Body of pancreas (tissue), 4 donors: ENCODE measurements around the gene AATF. TPM values are rescaled to one million over a fixed set of nuclear protein-coding genes. Genes with fewer than 3 reads are reported as not detected.

Source experiments
- ATAC-seq: fragments of 150-250 bp; one replicate; pipeline ENCODE4 v1.9.1; 2016
- DNase-seq, 4 donors: peaks; one replicate each; pipeline ENCODE4 v3.0.0-alpha.2; 2019
- H3K27ac ChIP-seq, 4 donors: fragments of 200-600 bp; sonication (generic); 1 replicate in 3 of 4; 2 replicates in 1 of 4; pipeline versions ENCODE4 v1.5.1 to v1.6.1; 2016 to 2019; ENCODE audit warnings: mild to moderate bottlenecking in 1 of 4, mixed read lengths in 1 of 4, moderate library complexity in 1 of 4
- H3K27me3 ChIP-seq, 2 donors: fragments of 200-600 bp; sonication (generic); one replicate each; pipeline ENCODE4 v1.6.0; 2016; ENCODE audit warnings: mild to moderate bottlenecking in 1 of 2
- H3K36me3 ChIP-seq, 2 donors: fragments of 200-600 bp; sonication (generic); replicated peaks in 1 of 2; 2 replicates each; pipeline ENCODE4 v1.5.1; 2016; ENCODE audit warnings: low read depth in 2 of 2; ENCODE audit not compliant: insufficient read depth in 1 of 2
- H3K4me1 ChIP-seq: fragments of 200-600 bp; sonication (generic); one replicate; pipeline ENCODE4 v1.6.0; 2016
- H3K4me3 ChIP-seq, 2 donors: fragments of 200-600 bp; sonication (generic); 1 replicate in 1 of 2; 2 replicates in 1 of 2; pipeline ENCODE4 v1.5.1; 2016 to 2019
- H3K9me3 ChIP-seq, 3 donors: fragments of 200-600 bp; sonication (generic); 1 replicate in 2 of 3; 2 replicates in 1 of 3; pipeline ENCODE4 v1.5.1; 2016
- POLR2A ChIP-seq, 3 donors: fragments of 450-650 bp; IDR thresholded peaks; one replicate each; pipeline ENCODE4 v1.6.1; 2016; ENCODE audit warnings: antibody characterized with exemption in 3 of 3, mild to moderate bottlenecking in 2 of 3
- WGBS, 2 donors: methylation state at CpG; one replicate each; pipeline ENCODE4 v1.1.5; 2017; 5-methylcytosine and 5-hydroxymethylcytosine counted together
- intact Hi-C: fragments of 100-400 bp; cut with DNase I; formaldehyde crosslinking; loops from one replicate; pipeline ENCODE4 v1.15.1; 2023
- total RNA-seq, 2 donors: library from RNA; depleted of rRNA; stranded (reverse); fragments of >200 nt; gene quantifications; one replicate each; pipeline ENCODE4 v1.1.0, GENCODE V29; 2016
- TF ChIP-seq, protein P1 (sequence below), 7 experiments: fragments of 450-650 bp in 4 of 7; fragments of 200-600 bp in 3 of 7; sonication (generic) in 3 of 7; IDR thresholded peaks; one replicate each; pipeline ENCODE4 v1.5.1; 2016 to 2019; ENCODE audit warnings: antibody characterized with exemption in 7 of 7

AATF gene
- total RNA-seq, 2 donors from 2014 or later = 16.5 to 28.3 TPM

GRCh38 chr17:36937959-36938565 is 10.7 kb upstream of the AATF start:
- H3K27ac ChIP-seq = no peak overlapping the region
- TF ChIP-seq, protein P1, sequence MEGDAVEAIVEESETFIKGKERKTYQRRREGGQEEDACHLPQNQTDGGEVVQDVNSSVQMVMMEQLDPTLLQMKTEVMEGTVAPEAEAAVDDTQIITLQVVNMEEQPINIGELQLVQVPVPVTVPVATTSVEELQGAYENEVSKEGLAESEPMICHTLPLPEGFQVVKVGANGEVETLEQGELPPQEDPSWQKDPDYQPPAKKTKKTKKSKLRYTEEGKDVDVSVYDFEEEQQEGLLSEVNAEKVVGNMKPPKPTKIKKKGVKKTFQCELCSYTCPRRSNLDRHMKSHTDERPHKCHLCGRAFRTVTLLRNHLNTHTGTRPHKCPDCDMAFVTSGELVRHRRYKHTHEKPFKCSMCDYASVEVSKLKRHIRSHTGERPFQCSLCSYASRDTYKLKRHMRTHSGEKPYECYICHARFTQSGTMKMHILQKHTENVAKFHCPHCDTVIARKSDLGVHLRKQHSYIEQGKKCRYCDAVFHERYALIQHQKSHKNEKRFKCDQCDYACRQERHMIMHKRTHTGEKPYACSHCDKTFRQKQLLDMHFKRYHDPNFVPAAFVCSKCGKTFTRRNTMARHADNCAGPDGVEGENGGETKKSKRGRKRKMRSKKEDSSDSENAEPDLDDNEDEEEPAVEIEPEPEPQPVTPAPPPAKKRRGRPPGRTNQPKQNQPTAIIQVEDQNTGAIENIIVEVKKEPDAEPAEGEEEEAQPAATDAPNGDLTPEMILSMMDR (IDR thresholded peaks at IDR 0.05) = peak in 1 of 7 experiments; percentile 6
- no peak for TF ChIP-seq POLR2A (IDR thresholded peaks at IDR 0.05)
- H3K36me3 ChIP-seq = no peaks in the 10 kb centered on the region
- ATAC-seq = peak; percentile 33
- H3K4me3 ChIP-seq = no peak overlapping the region
- WGBS, 2 donors = 3 to 10% methylated on average over 14 to 36 of the region's 36 CpGs
- no peaks in the 10 kb centered on the region for H3K9me3 ChIP-seq
- peaks cover 79% of the 10 kb centered on the region for H3K4me1 ChIP-seq
- H3K27me3 ChIP-seq = peaks cover 19 to 95% of the 10 kb centered on the region in 2 donors
- peak in 1 of 4 donors; percentile 36 for DNase-seq
- intact Hi-C loops = no loop called here

- no peak overlapping the region for H3K4me3 ChIP-seq
Observed at GRCh38 chr17:36938566-36939051, 10.1 kb upstream of the AATF start.

GRCh38 chr17:36939052-36939801 is 9.5 kb upstream of the AATF start:
- H3K4me1 ChIP-seq = peaks cover 71% of the 10 kb centered on the region
- peaks cover 15 to 96% of the 10 kb centered on the region in 2 donors for H3K27me3 ChIP-seq
- ATAC-seq (no peak), DNase-seq (no peak)
- intact Hi-C loops = no loop called here
- H3K4me3 ChIP-seq = no peak overlapping the region
- 9 to 11% methylated on average over 27 to 43 of the region's 43 CpGs for WGBS, 2 donors
- H3K36me3 ChIP-seq = no peaks in the 10 kb centered on the region
- H3K27ac ChIP-seq = no peak overlapping the region
- H3K9me3 ChIP-seq = no peaks in the 10 kb centered on the region
- no peak for TF ChIP-seq POLR2A (IDR thresholded peaks at IDR 0.05)
- TF ChIP-seq, protein P1 (IDR thresholded peaks at IDR 0.05) = no peak

More at GRCh38 chr17:36938566-36939051, 10.1 kb upstream of the AATF start:
- ATAC-seq (no peak), DNase-seq (no peak)
- intact Hi-C loops = no loop called here
- peaks cover 19 to 95% of the 10 kb centered on the region in 2 donors for H3K27me3 ChIP-seq
- no peak overlapping the region for H3K27ac ChIP-seq
- 3 to 20% methylated on average over 2 to 25 of the region's 25 CpGs for WGBS, 2 donors
- no peak for TF ChIP-seq POLR2A (IDR thresholded peaks at IDR 0.05)
- TF ChIP-seq, protein P1 (IDR thresholded peaks at IDR 0.05) = no peak
- no peaks in the 10 kb centered on the region for H3K36me3 ChIP-seq
- peaks cover 78% of the 10 kb centered on the region for H3K4me1 ChIP-seq
- H3K9me3 ChIP-seq = no peaks in the 10 kb centered on the region

GRCh38 chr17:36939802-36940312 is 8.9 kb upstream of the AATF start:
- intact Hi-C loops = no loop called here
- no peak for TF ChIP-seq POLR2A (IDR thresholded peaks at IDR 0.05)
- TF ChIP-seq, protein P1 (IDR thresholded peaks at IDR 0.05) = no peak
- DNase-seq = no peak
- no peaks in the 10 kb centered on the region for H3K36me3 ChIP-seq
- no peak overlapping the region for H3K4me3 ChIP-seq
- no peak overlapping the region for H3K27ac ChIP-seq
- ATAC-seq = no peak
- H3K9me3 ChIP-seq = no peaks in the 10 kb centered on the region
- WGBS, 2 donors = 2 to 7% methylated on average over 26 of the region's 26 CpGs
- H3K4me1 ChIP-seq = peaks cover 65% of the 10 kb centered on the region
- H3K27me3 ChIP-seq = peaks cover 10 to 96% of the 10 kb centered on the region in 2 donors
